Trophoblast cell (in vitro differentiated cells and primary cell): ENCODE results near the gene ABRACL.
A peak's percentile ranks its signal among the peaks of the same experiment; 100 is the strongest.
"Not testable (repeated sequence)": the region's sequence is repeated elsewhere in the genome, so short reads cannot be mapped to it uniquely, and the experiment has no call there.

ENCODE experiments used
- DNase-seq, 2 donors: peaks; one replicate each; pipeline ENCODE4 v3.0.0-alpha.2; 2016
- H2AFZ ChIP-seq: 2 replicates; pipeline ENCODE4 v1.6.1; 2013; ENCODE audit warnings: low read length, moderate library complexity, mild to moderate bottlenecking; ENCODE audit not compliant: insufficient read depth, poor library complexity
- H2AK5ac ChIP-seq: 2 replicates; pipeline ENCODE4 v1.6.1; 2013; ENCODE audit warnings: mild to moderate bottlenecking, low read length
- H2BK120ac ChIP-seq: 2 replicates; pipeline ENCODE4 v1.6.1; 2013; ENCODE audit warnings: low read length, mild to moderate bottlenecking, moderate library complexity; ENCODE audit not compliant: insufficient read depth, poor library complexity
- H2BK12ac ChIP-seq: 2 replicates; pipeline ENCODE4 v1.6.1; 2013; ENCODE audit warnings: mild to moderate bottlenecking, low read length, moderate library complexity
- H2BK5ac ChIP-seq: 2 replicates; pipeline ENCODE4 v1.6.1; 2013; ENCODE audit warnings: low read length, low read depth, moderate library complexity, mild to moderate bottlenecking; ENCODE audit not compliant: poor library complexity
- H3K14ac ChIP-seq: 2 replicates; pipeline ENCODE4 v1.6.1; 2013; ENCODE audit warnings: mild to moderate bottlenecking, low read length
- H3K18ac ChIP-seq: 2 replicates; pipeline ENCODE4 v1.6.1; 2013; ENCODE audit warnings: mild to moderate bottlenecking, low read length
- H3K23ac ChIP-seq: 2 replicates; pipeline ENCODE4 v1.6.1; 2013; ENCODE audit warnings: low read length
- H3K27ac ChIP-seq: 2 replicates; pipeline ENCODE4 v1.5.1; 2013; ENCODE audit warnings: low read depth, mild to moderate bottlenecking, inconsistent platforms, low read length, moderate library complexity
- H3K27me3 ChIP-seq: 2 replicates; pipeline ENCODE4 v1.6.1; 2013; ENCODE audit warnings: inconsistent platforms, mild to moderate bottlenecking, low read length, moderate library complexity; ENCODE audit not compliant: insufficient read depth
- H3K36me3 ChIP-seq, 2 experiments: 1 replicate in 1 of 2; 2 replicates in 1 of 2; pipeline ENCODE4 v1.6.1; 2013; ENCODE audit warnings: low read length in 2 of 2, mild to moderate bottlenecking in 2 of 2, moderate library complexity in 1 of 2; ENCODE audit not compliant: insufficient read depth in 2 of 2, control insufficient read depth in 1 of 2
- H3K4ac ChIP-seq: 2 replicates; pipeline ENCODE4 v1.6.1; 2013; ENCODE audit warnings: low read depth, mild to moderate bottlenecking, low read length, moderate library complexity
- H3K4me1 ChIP-seq, 2 experiments: 1 replicate in 1 of 2; 2 replicates in 1 of 2; pipeline ENCODE4 v1.6.1; 2013; ENCODE audit warnings: low read length in 2 of 2, mild to moderate bottlenecking in 2 of 2, moderate library complexity in 1 of 2; ENCODE audit not compliant: insufficient read depth in 2 of 2, control insufficient read depth in 1 of 2
- H3K4me2 ChIP-seq: 2 replicates; pipeline ENCODE4 v1.6.1; 2013; ENCODE audit warnings: inconsistent platforms, mild to moderate bottlenecking, low read length, moderate library complexity
- H3K4me3 ChIP-seq: 2 replicates; pipeline ENCODE4 v1.5.1; 2013; ENCODE audit warnings: mild to moderate bottlenecking, low read depth, low read length, inconsistent platforms
- H3K79me1 ChIP-seq: one replicate; pipeline ENCODE4 v1.6.1; 2013; ENCODE audit warnings: low read length
- H3K79me2 ChIP-seq: 2 replicates; pipeline ENCODE4 v1.6.1; 2013; ENCODE audit warnings: low read length, mild to moderate bottlenecking; ENCODE audit not compliant: control insufficient read depth, insufficient read depth, poor library complexity
- H3K9ac ChIP-seq: 2 replicates; pipeline ENCODE4 v1.6.1; 2013; ENCODE audit warnings: mild to moderate bottlenecking, low read length
- H3K9me3 ChIP-seq: 2 replicates; pipeline ENCODE4 v1.6.1; 2013; ENCODE audit warnings: low read depth, mild to moderate bottlenecking, control low read depth, inconsistent platforms, low read length; ENCODE audit not compliant: insufficient read depth
- H4K12ac ChIP-seq: 2 replicates; pipeline ENCODE4 v1.6.1; 2013; ENCODE audit warnings: low read depth, mild to moderate bottlenecking, low read length, moderate library complexity
- H4K8ac ChIP-seq: 2 replicates; pipeline ENCODE4 v1.6.1; 2013; ENCODE audit warnings: low read depth, mild to moderate bottlenecking, low read length, moderate library complexity
- H4K91ac ChIP-seq: one replicate; pipeline ENCODE4 v1.6.1; 2013; ENCODE audit warnings: low read depth, mild to moderate bottlenecking, low read length, moderate library complexity
- WGBS: extraction: QIAGEN DNeasy Blood & Tissue Kit; methylation state at CpG from one replicate; pipeline ENCODE4 v1.1.7; 2013; ENCODE audit warnings: missing lambda C conversion rate; ENCODE audit not compliant: insufficient read length, insufficient coverage; ENCODE audit errors: extremely low coverage; 5-methylcytosine and 5-hydroxymethylcytosine counted together

The ABRACL gene

GRCh38 chr6:139044250-139044649 is 15.7 kb downstream of the ABRACL start:
- Histone ChIP-seq H3K4ac (no peak overlapping the region), H3K4me2 (no peak overlapping the region), H2AK5ac (no peak overlapping the region), H2BK120ac (no peak overlapping the region), H3K27me3 (peaks cover 3% of the 10 kb centered on the region), H3K9ac (no peak overlapping the region), H3K4me3 (no peak overlapping the region), H2BK5ac (no peak overlapping the region), H3K9me3 (no peaks in the 10 kb centered on the region), H2AFZ (no peak overlapping the region), H3K14ac (no peak overlapping the region), H3K36me3 (peaks cover 18 to 26% of the 10 kb centered on the region in 2 experiments), H3K4me1 (no peaks in the 10 kb centered on the region), H4K8ac (no peak overlapping the region), H2BK12ac (no peak overlapping the region), H4K12ac (no peak overlapping the region), H3K18ac (no peak overlapping the region), H3K79me2 (no peaks in the 10 kb centered on the region), H4K91ac (no peak overlapping the region), H3K27ac (no peak overlapping the region), H3K79me1 (no peaks in the 10 kb centered on the region), H3K23ac (no peak overlapping the region)
- WGBS = no CpG with 5 or more reads among the region's 3 CpGs
- DNase-seq = peak in 1 of 2 donors; percentile 28

- Histone ChIP-seq H3K4ac (no peak overlapping the region), H3K18ac (no peak overlapping the region), H3K36me3 (peaks cover 4% of the 10 kb centered on the region in 2 experiments), H3K23ac (no peak overlapping the region), H4K8ac (no peak overlapping the region), H2AFZ (no peak overlapping the region), H3K4me3 (no peak overlapping the region), H3K9me3 (no peaks in the 10 kb centered on the region), H3K79me2 (no peaks in the 10 kb centered on the region), H2BK120ac (no peak overlapping the region), H3K4me1 (no peaks in the 10 kb centered on the region), H4K91ac (no peak overlapping the region), H3K79me1 (no peaks in the 10 kb centered on the region), H3K9ac (no peak overlapping the region), H3K4me2 (no peak overlapping the region), H2BK12ac (no peak overlapping the region), H3K27ac (no peak overlapping the region), H4K12ac (no peak overlapping the region), H2AK5ac (no peak overlapping the region), H3K27me3 (no peaks in the 10 kb centered on the region), H2BK5ac (no peak overlapping the region), H3K14ac (no peak overlapping the region)
- no peak for DNase-seq
- WGBS = no CpG with 5 or more reads among the region's 3 CpGs
Observed at GRCh38 chr6:139047677-139048076, 19.1 kb downstream of the ABRACL start.

- not testable (repeated sequence) for H3K4me2 ChIP-seq, H3K4me1 ChIP-seq, H3K79me2 ChIP-seq, H3K27ac ChIP-seq, H3K4ac ChIP-seq, H3K4me3 ChIP-seq, H4K12ac ChIP-seq, H3K79me1 ChIP-seq, H4K91ac ChIP-seq, H2AFZ ChIP-seq, H3K27me3 ChIP-seq, DNase-seq, H3K14ac ChIP-seq, H3K23ac ChIP-seq, H3K36me3 ChIP-seq, H2BK12ac ChIP-seq, H2AK5ac ChIP-seq, H4K8ac ChIP-seq, H3K18ac ChIP-seq, H3K9me3 ChIP-seq, H2BK5ac ChIP-seq, H2BK120ac ChIP-seq, H3K9ac ChIP-seq
- no CpG with 5 or more reads among the region's 4 CpGs for WGBS
Observed at GRCh38 chr6:139048912-139049311, 20.4 kb downstream of the ABRACL start.

- not testable (repeated sequence) for H3K4me1 ChIP-seq, H4K12ac ChIP-seq, DNase-seq, H3K4ac ChIP-seq, H3K79me1 ChIP-seq, H3K9ac ChIP-seq, H3K23ac ChIP-seq, H2BK5ac ChIP-seq, H3K4me2 ChIP-seq, H3K14ac ChIP-seq, H4K8ac ChIP-seq, H3K27ac ChIP-seq, H2BK12ac ChIP-seq, H2AFZ ChIP-seq, H3K4me3 ChIP-seq, H3K79me2 ChIP-seq, H3K18ac ChIP-seq, H2AK5ac ChIP-seq, H3K9me3 ChIP-seq, H2BK120ac ChIP-seq, H3K27me3 ChIP-seq, H4K91ac ChIP-seq, H3K36me3 ChIP-seq
- WGBS = no CpG with 5 or more reads among the region's 5 CpGs
Observed at GRCh38 chr6:139050131-139050769, 21.7 kb downstream of the ABRACL start.
